Liver (tissue), 3 donors: ENCODE measurements around the gene ZSCAN10.

Experiments used
- CTCF ChIP-seq: fragments of 150-350 bp; IDR thresholded peaks from 2 replicates; pipeline ENCODE4 v1.5.1; 2017; ENCODE audit warnings: improper control_type of control experiment, low read depth, low read length; ENCODE audit not compliant: missing input control
- JUND ChIP-seq, 2 donors: IDR thresholded peaks; 2 replicates each; pipeline ENCODE4 v1.6.1; 2016; ENCODE audit warnings: antibody characterized with exemption in 2 of 2
- NR2F2 ChIP-seq: IDR thresholded peaks from 2 replicates; pipeline ENCODE4 v1.6.1; 2016; ENCODE audit warnings: antibody characterized with exemption
- YY1 ChIP-seq: IDR thresholded peaks from 2 replicates; pipeline ENCODE4 v1.6.1; 2016; ENCODE audit warnings: antibody characterized with exemption, mild to moderate bottlenecking
- donor health status: healthy.
- donor health status: healthy.

- no peak for TF ChIP-seq CTCF
- no peak for TF ChIP-seq YY1
- TF ChIP-seq NR2F2: no peak
- TF ChIP-seq JUND (IDR thresholded peaks at IDR 0.05): no peak
Measured at GRCh38 chr16:3044708-3045107, 54.4 kb downstream of the ZSCAN10 start.
